Globus pallidus (tissue), 1 donor: Measurements from ENCODE around the gene NXNL1.
A peak's percentile ranks its signal among the peaks of the same experiment; 100 is the strongest.
"Not testable (repeated sequence)": the region's sequence is repeated elsewhere in the genome, so short reads cannot be mapped to it uniquely, and the experiment has no call there.

Experiments used
- DNase-seq: peaks from one replicate; pipeline ENCODE4 v3.0.0-alpha.2; 2015; ENCODE audit warnings: low spot score

Gene NXNL1

GRCh38 chr19:17486545-17487240 is 26.0 kb upstream of the NXNL1 start:
- DNase-seq = no peak

- DNase-seq = no peak
Observed at GRCh38 chr19:17484520-17485185, 23.9 kb upstream of the NXNL1 start.

- DNase-seq = no peak
Observed at GRCh38 chr19:17483605-17484002, 22.9 kb upstream of the NXNL1 start.

GRCh38 chr19:17482877-17483604 is 22.3 kb upstream of the NXNL1 start:
- DNase-seq = no peak

GRCh38 chr19:17481986-17482385 is 21.3 kb upstream of the NXNL1 start:
- DNase-seq = no peak

GRCh38 chr19:17479325-17479791 is 18.6 kb upstream of the NXNL1 start:
- DNase-seq = peak; percentile 83

GRCh38 chr19:17475541-17476115 is 14.9 kb upstream of the NXNL1 start:
- DNase-seq = peak; percentile 97

- not testable (repeated sequence) for DNase-seq
Observed at GRCh38 chr19:17475011-17475540, 14.3 kb upstream of the NXNL1 start.

- no peak for DNase-seq
Observed at GRCh38 chr19:17473041-17473440, 12.3 kb upstream of the NXNL1 start.

- DNase-seq = no peak
Observed at GRCh38 chr19:17471410-17472125, 10.8 kb upstream of the NXNL1 start.

- peak; percentile 100 for DNase-seq
Observed at GRCh38 chr19:17470068-17470841, 9.5 kb upstream of the NXNL1 start, which contains the start of gene SLC27A1. Gene SLC27A1, plus strand, starts transcription at chr19:17470524. Its CDS starts 17 bp downstream, at chr19:17470541.

- peak; percentile 70 for DNase-seq
Observed at GRCh38 chr19:17469481-17470067, 8.8 kb upstream of the NXNL1 start.

GRCh38 chr19:17469092-17469480 is 8.4 kb upstream of the NXNL1 start:
- no peak for DNase-seq

- DNase-seq = peak; percentile 62
Observed at GRCh38 chr19:17468302-17469091, 7.8 kb upstream of the NXNL1 start.

GRCh38 chr19:17467471-17468301 is 7.0 kb upstream of the NXNL1 start:
- no peak for DNase-seq

GRCh38 chr19:17466487-17466850 is 5.7 kb upstream of the NXNL1 start:
- DNase-seq = no peak

- DNase-seq = no peak
Observed at GRCh38 chr19:17458970-17459369, 1.8 kb downstream of the NXNL1 start.

- DNase-seq = no peak
Observed at GRCh38 chr19:17457616-17458015, 3.1 kb downstream of the NXNL1 start.

GRCh38 chr19:17456127-17456526 is 4.6 kb downstream of the NXNL1 start:
- DNase-seq = no peak
